ENCODE measurements around the gene HSD17B7.

Gene HSD17B7

DNA sequence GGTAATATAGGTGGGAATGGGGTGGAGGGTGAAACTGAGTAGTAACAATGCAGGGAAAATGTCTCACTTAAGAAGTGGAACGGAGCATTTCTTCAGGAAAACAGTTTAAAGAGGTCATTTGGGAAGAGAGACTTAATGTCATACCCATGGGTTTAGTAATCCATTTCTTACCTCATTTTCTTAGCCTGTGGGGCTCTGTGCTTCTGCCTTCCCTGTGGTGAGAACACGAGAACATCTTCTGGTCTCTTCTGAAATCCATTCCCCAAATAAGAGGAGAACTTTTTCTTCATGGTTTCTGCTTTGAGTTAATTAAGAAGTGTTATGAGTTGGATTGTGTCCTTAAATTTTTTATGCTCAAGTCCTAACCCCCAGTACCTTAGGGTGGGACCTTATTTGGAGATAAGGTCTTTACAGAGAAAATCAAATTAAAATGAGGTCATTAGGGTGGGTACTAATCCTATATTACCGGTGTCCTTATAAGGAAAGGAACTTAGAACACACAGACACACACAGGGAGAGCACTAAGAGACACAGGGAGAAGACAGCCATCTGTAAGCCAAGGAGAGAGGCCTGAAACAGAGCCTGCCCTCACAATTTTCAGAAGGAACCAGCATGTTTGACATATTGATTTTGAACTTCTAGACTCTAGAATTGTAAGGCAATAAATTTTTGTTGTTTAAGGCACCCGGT is 65.1 kb downstream of the HSD17B7 start:
- H3K4me3 ChIP-seq (replicated peaks; ENCODE audit: low read depth, low read length): no peak overlapping the region
- no peak for DNase-seq (ENCODE audit: extremely low read depth, low read depth)
- TF ChIP-seq, protein P1, sequence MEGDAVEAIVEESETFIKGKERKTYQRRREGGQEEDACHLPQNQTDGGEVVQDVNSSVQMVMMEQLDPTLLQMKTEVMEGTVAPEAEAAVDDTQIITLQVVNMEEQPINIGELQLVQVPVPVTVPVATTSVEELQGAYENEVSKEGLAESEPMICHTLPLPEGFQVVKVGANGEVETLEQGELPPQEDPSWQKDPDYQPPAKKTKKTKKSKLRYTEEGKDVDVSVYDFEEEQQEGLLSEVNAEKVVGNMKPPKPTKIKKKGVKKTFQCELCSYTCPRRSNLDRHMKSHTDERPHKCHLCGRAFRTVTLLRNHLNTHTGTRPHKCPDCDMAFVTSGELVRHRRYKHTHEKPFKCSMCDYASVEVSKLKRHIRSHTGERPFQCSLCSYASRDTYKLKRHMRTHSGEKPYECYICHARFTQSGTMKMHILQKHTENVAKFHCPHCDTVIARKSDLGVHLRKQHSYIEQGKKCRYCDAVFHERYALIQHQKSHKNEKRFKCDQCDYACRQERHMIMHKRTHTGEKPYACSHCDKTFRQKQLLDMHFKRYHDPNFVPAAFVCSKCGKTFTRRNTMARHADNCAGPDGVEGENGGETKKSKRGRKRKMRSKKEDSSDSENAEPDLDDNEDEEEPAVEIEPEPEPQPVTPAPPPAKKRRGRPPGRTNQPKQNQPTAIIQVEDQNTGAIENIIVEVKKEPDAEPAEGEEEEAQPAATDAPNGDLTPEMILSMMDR (IDR thresholded peaks at IDR 0.05; ENCODE audit: low read depth, low read length, missing control alignments): no peak

DNA sequence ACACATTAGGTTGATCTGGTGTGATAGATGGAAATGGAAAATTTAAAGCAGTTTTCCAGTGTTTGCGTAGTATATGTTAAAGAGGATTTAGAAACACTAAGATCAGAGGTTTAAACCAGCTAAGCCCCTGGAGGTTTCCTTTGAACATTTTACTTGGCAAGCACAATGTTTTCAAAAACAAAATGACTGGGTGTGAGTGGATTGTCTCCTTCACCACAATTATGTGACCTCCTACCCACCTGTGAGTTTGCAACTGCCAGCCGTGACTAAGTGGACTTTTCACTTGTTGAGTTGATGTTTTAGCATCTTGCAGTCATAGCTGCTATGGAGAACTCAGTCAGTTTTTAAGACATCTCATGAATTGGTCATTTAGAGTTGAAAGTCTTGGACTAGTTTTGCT is 65.8 kb downstream of the HSD17B7 start:
- peak; percentile 87 for DNase-seq (ENCODE audit: extremely low read depth, low read depth)
- H3K4me3 ChIP-seq (replicated peaks; ENCODE audit: low read depth, low read length): no peak overlapping the region
- TF ChIP-seq, protein P1 (IDR thresholded peaks at IDR 0.05; ENCODE audit: low read depth, low read length, missing control alignments): no peak

DNA sequence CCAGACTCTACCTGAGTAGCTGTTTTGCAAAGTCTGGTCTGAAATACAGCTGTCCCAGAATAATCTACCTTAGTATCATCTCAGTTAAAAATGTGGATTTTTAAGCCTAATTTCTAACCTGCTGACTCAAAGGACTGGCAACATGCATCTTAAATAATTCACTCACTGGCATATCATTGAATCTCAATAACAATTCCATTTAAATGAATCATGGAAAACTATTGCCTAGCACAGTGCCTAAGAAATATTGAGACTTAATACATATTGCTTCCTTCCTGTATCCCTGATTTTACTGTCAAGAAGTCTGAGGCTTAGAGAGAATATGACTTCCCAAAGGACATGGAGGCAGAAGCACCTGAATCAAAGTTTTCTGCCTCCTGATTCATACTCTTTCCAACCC is 67.3 kb downstream of the HSD17B7 start:
- H3K4me3 ChIP-seq (replicated peaks; ENCODE audit: low read depth, low read length): no peak overlapping the region
- no peak for DNase-seq (ENCODE audit: extremely low read depth, low read depth)
- TF ChIP-seq, protein P1 (IDR thresholded peaks at IDR 0.05; ENCODE audit: low read depth, low read length, missing control alignments): no peak

DNA sequence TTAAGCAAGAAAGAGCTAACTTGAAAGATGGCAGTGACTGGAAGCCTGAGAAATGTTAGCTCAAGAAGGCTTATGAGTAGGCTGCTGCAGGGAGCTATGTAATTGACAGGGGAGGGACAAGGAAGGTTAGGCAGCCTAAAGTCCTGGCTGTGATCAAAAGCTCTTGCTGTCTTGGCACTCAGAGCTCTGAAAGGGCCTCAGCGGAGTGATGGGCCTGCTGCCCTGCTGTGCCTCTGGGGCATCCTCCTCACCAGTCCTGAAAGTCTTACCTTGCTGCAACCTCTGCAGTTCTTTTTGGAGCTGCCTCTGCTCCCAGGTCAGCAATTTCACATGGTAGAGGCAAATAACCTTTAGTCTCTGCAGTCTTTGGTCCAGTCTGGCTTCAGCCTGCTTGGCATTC is 68.7 kb downstream of the HSD17B7 start:
- DNase-seq (ENCODE audit: extremely low read depth, low read depth): no peak

DNA sequence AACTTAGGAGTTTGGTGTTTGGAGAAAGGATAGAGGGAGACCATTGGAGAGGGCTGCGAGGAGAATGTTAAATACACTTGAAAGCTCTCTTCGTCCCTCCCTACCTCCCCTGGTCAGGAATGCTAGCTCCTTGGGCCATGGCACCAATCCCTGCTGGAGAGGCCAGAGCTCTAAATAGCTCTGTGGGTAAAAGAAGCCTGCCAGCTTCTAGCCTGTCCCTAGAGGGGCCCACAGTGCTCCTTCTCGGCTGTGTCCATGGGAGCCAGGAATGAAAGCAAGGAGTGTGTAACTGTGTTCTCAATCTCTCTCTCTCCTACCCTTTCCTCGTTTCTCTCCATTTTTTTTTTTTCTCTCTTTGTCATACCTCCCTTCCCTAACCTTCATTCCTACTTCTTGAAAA is 70.6 kb downstream of the HSD17B7 start, which contains the start of gene CCDC190:
CCDC190 (minus strand) TSS at position 75 of the 400 bp plus-strand sequence. CDS start 1,529 bp downstream, outside the sequence.
- H3K4me3 ChIP-seq (replicated peaks; ENCODE audit: low read depth, low read length): no peak within 1 kb of the TSS
- no peak for DNase-seq (ENCODE audit: extremely low read depth, low read depth)
- TF ChIP-seq, protein P1 (IDR thresholded peaks at IDR 0.05; ENCODE audit: low read depth, low read length, missing control alignments): no peak

More for the DNA sequence above, 68.7 kb downstream of the HSD17B7 start:
- H3K4me3 ChIP-seq (replicated peaks; ENCODE audit: low read depth, low read length): no peak overlapping the region
- TF ChIP-seq, protein P1 (IDR thresholded peaks at IDR 0.05; ENCODE audit: low read depth, low read length, missing control alignments): no peak

DNA sequence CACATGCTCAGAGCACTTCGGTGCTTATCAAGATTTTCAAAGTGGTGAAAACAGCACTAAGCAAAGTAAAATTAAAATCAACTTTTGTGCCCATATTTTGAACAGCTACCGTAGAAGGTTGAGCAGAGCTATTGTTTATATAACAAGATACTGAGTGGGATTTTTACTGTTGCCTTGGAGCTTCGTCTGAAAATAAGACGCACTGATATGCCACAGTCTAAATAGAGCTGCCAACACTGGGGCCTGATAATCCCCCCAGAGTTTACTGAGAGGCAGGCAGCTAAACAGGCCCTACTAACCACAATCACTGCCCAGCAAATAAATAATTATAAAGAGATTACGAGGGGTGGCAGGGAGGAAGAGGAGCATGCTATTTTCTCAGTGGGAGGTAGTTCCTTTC is 71.1 kb downstream of the HSD17B7 start:
- no peak for DNase-seq (ENCODE audit: extremely low read depth, low read depth)
- H3K4me3 ChIP-seq (replicated peaks; ENCODE audit: low read depth, low read length): no peak overlapping the region
- TF ChIP-seq, protein P1 (IDR thresholded peaks at IDR 0.05; ENCODE audit: low read depth, low read length, missing control alignments): no peak
